ENCODE data around the gene SEMA4D. TPM values are rescaled to one million over a fixed set of nuclear protein-coding genes. Genes with fewer than 3 reads are reported as not detected.

SEMA4D gene
- total RNA-seq, 1 donor from 2014 or later = 46.2 TPM

DNA sequence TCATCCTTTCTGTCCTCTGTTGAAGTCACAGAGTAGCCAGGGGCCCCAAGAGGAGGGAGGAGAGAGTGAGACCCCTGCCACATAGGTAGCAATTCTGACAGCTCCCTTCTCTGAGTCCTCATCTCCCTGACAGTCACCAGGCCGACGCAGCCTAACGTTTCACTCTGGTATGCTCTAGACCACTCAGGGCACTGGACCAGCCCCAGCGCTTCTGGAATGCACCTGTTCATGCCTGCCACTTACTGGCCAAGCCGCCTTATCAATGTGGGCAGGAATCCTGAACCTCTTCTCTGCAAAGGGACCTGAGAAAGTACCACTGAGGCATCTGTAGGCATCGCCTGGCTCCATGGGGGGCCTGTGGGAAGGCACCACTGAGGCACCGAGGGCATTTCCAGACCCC, 129.4 kb downstream of the SEMA4D start:
- TF ChIP-seq, protein P1, sequence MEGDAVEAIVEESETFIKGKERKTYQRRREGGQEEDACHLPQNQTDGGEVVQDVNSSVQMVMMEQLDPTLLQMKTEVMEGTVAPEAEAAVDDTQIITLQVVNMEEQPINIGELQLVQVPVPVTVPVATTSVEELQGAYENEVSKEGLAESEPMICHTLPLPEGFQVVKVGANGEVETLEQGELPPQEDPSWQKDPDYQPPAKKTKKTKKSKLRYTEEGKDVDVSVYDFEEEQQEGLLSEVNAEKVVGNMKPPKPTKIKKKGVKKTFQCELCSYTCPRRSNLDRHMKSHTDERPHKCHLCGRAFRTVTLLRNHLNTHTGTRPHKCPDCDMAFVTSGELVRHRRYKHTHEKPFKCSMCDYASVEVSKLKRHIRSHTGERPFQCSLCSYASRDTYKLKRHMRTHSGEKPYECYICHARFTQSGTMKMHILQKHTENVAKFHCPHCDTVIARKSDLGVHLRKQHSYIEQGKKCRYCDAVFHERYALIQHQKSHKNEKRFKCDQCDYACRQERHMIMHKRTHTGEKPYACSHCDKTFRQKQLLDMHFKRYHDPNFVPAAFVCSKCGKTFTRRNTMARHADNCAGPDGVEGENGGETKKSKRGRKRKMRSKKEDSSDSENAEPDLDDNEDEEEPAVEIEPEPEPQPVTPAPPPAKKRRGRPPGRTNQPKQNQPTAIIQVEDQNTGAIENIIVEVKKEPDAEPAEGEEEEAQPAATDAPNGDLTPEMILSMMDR (IDR thresholded peaks at IDR 0.05) = no peak
- intact Hi-C loops (cut with DNase I) = no loop called here
- ATAC-seq = no peak

DNA sequence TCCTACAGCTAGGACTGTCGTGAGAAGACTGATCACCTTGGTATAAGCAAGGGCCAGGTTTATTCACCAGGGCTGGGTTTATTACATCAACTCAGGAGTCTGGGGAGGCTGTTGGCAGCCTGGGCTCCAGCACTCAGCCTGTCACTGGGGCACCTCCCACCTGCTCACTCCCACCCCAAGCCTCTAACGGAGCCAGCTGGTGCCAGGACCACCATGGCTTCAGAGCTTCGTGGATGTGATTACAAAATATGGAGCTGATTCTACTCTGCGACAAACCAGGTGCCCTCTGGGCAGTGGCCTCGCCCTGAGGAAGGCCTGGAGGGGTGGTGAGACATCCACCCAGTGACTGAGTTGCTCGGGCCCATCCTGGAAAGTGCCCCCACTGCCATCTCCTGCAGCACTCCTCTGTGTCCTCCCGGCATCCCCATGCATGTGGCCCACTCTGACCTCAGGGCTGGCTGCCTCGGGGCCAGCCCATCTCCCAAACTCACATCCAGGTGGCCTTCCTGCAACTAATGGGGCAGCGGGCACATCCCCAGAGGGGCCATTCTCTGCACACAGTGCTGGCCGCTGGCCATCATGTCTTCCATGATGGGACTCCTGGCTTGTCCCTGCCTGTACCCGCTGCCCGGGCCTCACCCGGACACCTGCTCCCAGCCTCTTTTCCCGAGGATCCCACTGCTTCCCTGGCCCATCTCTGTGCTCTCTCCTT, 130.0 kb downstream of the SEMA4D start:
- Histone ChIP-seq H3K9me3 (no peaks in the 10 kb centered on the region), H3K36me3 (no peaks in the 10 kb centered on the region), H3K4me1 (no peaks in the 10 kb centered on the region), H3K27ac (no peak overlapping the region), H3K4me3 (no peak overlapping the region), H3K27me3 (no peaks in the 10 kb centered on the region)
- ATAC-seq (no peak), DNase-seq (peak; percentile 48)
- TF ChIP-seq, protein P1 (IDR thresholded peaks at IDR 0.05) = no peak
- intact Hi-C loops (cut with DNase I) = no loop called here

More for the DNA sequence above, 129.4 kb downstream of the SEMA4D start:
- Histone ChIP-seq H3K4me3 (no peak overlapping the region), H3K4me1 (no peaks in the 10 kb centered on the region), H3K36me3 (no peaks in the 10 kb centered on the region), H3K27me3 (no peaks in the 10 kb centered on the region), H3K9me3 (no peaks in the 10 kb centered on the region), H3K27ac (no peak overlapping the region)
- peak; percentile 31 for DNase-seq

DNA sequence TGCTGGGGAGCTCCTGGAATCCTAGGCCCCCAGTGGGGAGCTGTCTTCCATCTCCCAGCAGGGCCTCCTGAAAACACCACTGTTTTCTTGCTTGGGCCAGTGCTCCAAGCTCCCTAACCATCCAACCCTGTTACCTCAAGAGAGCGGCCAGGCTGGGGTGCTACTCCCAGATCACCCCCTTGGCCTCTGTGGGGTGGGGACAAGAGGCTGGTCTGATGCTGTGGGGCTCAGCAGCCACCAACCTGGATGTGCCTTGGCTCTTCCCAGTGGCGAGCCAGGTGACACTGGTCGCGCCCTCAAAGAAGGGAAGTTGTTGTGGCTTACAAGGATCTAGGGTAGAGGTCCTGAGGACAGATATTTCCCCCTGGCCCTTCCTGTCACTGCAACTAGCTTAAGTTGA, 130.6 kb downstream of the SEMA4D start:
- H3K27ac ChIP-seq = no peak overlapping the region
- no peaks in the 10 kb centered on the region for H3K4me1 ChIP-seq
- H3K9me3 ChIP-seq = no peaks in the 10 kb centered on the region
- intact Hi-C loops (cut with DNase I) = no loop called here
- peaks cover 4% of the 10 kb centered on the region for H3K36me3 ChIP-seq
- no peak overlapping the region for H3K4me3 ChIP-seq
- H3K27me3 ChIP-seq = no peaks in the 10 kb centered on the region
- TF ChIP-seq, protein P1 (IDR thresholded peaks at IDR 0.05) = no peak
- DNase-seq (no peak), ATAC-seq (no peak)

DNA sequence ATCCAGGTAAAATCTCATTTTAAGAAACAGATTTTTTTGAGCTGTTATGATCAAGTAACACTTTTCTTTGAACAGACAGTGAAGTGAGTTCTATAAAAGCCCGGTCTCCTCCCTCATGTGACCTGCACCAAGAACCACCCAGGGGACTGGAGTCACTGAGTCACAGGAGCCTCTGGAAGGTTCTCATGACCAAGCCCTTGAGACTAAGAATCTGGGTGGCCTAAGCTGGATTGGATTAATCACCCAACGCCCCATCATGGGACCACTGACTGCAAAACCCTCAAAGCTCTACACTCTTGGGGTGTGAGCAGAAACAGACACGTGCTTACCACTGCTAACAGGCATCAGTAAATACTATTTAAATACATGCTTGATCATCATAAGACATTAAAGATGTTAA, 131.2 kb downstream of the SEMA4D start:
- Histone ChIP-seq H3K9me3 (no peaks in the 10 kb centered on the region), H3K36me3 (peaks cover 10% of the 10 kb centered on the region), H3K4me1 (no peaks in the 10 kb centered on the region), H3K27me3 (no peaks in the 10 kb centered on the region), H3K27ac (no peak overlapping the region), H3K4me3 (no peak overlapping the region)
- intact Hi-C loops (cut with DNase I) = no loop called here
- DNase-seq (no peak), ATAC-seq (no peak)
- TF ChIP-seq, protein P1 (IDR thresholded peaks at IDR 0.05) = no peak

DNA sequence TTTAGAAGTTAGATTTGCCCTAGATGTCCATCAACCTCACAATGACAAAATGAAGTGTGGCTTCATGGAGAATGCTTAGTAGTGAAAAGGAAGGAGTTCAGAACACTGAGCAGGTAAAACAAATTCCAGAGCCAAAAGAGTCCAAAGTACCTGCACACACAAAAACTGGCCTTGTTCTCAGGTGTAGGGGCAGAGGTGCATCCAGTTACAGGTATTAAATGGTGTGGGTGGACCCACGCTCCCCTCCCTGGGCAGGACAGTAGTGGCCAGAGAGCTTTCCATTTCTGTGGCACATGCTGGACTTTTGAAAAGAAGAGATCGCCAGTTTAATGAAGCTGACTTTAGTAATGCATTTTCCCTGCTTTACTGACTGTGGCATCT, 132.4 kb downstream of the SEMA4D start:
- no peak overlapping the region for H3K27ac ChIP-seq
- H3K4me1 ChIP-seq = peaks cover 1% of the 10 kb centered on the region
- no peak overlapping the region for H3K4me3 ChIP-seq
- DNase-seq (no peak), ATAC-seq (no peak)
- TF ChIP-seq, protein P1 (IDR thresholded peaks at IDR 0.05) = no peak
- no peaks in the 10 kb centered on the region for H3K9me3 ChIP-seq
- no peaks in the 10 kb centered on the region for H3K27me3 ChIP-seq
- intact Hi-C loops (cut with DNase I) = no loop called here
- peaks cover 22% of the 10 kb centered on the region for H3K36me3 ChIP-seq
